Non-pigmented ciliary epithelial cell (primary cell): Measurements from ENCODE around the gene FECH.
"Not testable (repeated sequence)": the region's sequence is repeated elsewhere in the genome, so short reads cannot be mapped to it uniquely, and the experiment has no call there.

Experiments used
- DNase-seq: peaks from one replicate; pipeline ENCODE4 v3.0.0-alpha.2; 2010; ENCODE audit warnings: low read depth

Gene FECH

GRCh38 chr18:57527556-57528229 is 58.8 kb downstream of the FECH start:
- DNase-seq: no peak

GRCh38 chr18:57523171-57523956 is 63.1 kb downstream of the FECH start:
- no peak for DNase-seq

DNA sequence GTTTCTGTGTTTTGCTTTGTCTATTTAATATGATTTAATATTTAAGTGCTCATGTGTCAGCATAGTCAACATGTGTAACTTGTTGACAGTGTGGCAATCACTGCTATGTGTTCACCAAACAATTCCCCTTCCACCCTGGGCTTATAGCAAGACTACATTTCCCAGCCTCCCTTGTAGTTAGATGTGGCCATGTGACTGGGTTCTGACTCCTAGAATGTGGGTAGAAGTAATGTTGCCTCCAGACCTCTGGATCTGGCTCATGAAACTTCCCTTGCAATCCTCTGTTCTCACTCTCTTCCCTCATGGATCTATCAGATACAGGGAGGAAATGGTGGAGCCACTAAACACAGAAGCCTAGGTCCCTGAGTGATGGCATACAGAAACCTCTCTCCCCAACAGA is 64.2 kb downstream of the FECH start:
- not testable (repeated sequence) for DNase-seq

- no peak for DNase-seq
Measured at GRCh38 chr18:57519668-57520424, 66.7 kb downstream of the FECH start.

DNA sequence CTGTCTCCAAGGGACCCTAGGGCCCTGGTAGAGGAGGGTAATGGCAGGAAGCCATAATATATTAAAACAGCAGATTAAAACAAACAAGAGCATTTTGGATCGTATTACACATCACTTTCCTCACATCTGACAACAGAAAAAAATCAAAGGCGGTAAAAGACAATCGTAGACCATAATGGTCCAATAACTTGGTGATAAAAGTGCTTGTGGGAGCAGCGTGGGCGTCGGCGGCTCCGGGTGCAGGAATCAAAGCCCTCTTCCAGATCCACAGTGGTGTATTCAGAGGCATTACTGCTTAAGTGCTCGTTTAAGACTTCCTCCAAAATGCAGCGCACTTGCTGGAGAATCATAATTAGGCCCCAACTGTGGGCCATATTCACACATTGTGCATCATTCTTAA is 68.0 kb downstream of the FECH start:
- DNase-seq: no peak

- no peak for DNase-seq
Measured at GRCh38 chr18:57516056-57516455, 70.4 kb downstream of the FECH start.

DNA sequence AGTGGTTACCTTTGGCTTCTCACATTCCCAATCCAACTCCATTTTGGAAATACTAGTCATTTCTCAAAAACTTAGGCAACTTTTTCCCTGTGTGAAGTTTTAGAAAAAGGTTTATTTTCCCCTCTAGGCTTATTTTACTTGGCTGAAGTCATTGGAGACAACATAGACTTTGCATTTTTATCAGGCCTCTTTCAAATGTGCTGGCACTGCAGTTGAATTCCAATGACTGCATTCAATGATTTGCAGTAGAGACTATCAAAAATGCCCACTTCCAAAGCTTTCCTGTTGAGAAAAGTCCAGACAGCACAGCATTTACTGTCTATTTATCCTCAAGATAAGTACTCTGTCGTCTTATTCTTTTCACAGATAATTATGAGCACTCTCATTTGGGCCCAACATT is 81.3 kb downstream of the FECH start:
- no peak for DNase-seq

- DNase-seq: no peak
Measured at GRCh38 chr18:57502624-57503023, 83.9 kb downstream of the FECH start.

GRCh38 chr18:57498682-57499256 is 87.7 kb downstream of the FECH start:
- no peak for DNase-seq
